GM23338 (cell line): ENCODE measurements around the gene CTTN. TPM values are rescaled to one million over a fixed set of nuclear protein-coding genes. Genes with fewer than 3 reads are reported as not detected.
"Not testable (repeated sequence)": the region's sequence is repeated elsewhere in the genome, so short reads cannot be mapped to it uniquely, and the experiment has no call there.

Experiments
- ATAC-seq: fragments of 200-7000 bp; cut with Tn5 transposase; 3 replicates; pipeline ENCODE4 v1.9.1; 2020
- DNase-seq: peaks from one replicate; pipeline ENCODE4 v3.0.0-alpha.2; 2015; ENCODE audit warnings: low spot score
- H2AFZ ChIP-seq: fragments of 200-600 bp; sonication (generic); 2 replicates; pipeline ENCODE4 v1.8.0; 2016; ENCODE audit warnings: antibody characterized with exemption, mild to moderate bottlenecking, moderate library complexity
- H3F3A ChIP-seq: fragments of 200-600 bp; sonication (generic); replicated peaks from 2 replicates; pipeline ENCODE4 v1.8.0; 2017; ENCODE audit warnings: antibody characterized with exemption, mixed run types, low read depth
- H3K27ac ChIP-seq: fragments of 200-600 bp; sonication (generic); 2 replicates; pipeline ENCODE4 v1.6.1; 2016; ENCODE audit warnings: low read depth
- H3K27me3 ChIP-seq: fragments of 200-600 bp; sonication (generic); 2 replicates; pipeline ENCODE4 v1.8.0; 2016; ENCODE audit warnings: mild to moderate bottlenecking, mixed run types, moderate library complexity; ENCODE audit not compliant: insufficient read depth
- H3K36me3 ChIP-seq: fragments of 200-600 bp; sonication (generic); 2 replicates; pipeline ENCODE4 v1.8.0; 2016; ENCODE audit warnings: mild to moderate bottlenecking; ENCODE audit not compliant: insufficient read depth
- H3K4me1 ChIP-seq: fragments of 200-600 bp; sonication (generic); 2 replicates; pipeline ENCODE4 v1.8.0; 2016; ENCODE audit warnings: mild to moderate bottlenecking, moderate library complexity; ENCODE audit not compliant: insufficient read depth
- H3K4me2 ChIP-seq: fragments of 200-600 bp; sonication (generic); 2 replicates; pipeline ENCODE4 v1.7.1; 2017; ENCODE audit warnings: mixed run types
- H3K4me3 ChIP-seq: fragments of 200-600 bp; sonication (generic); 2 replicates; pipeline ENCODE4 v1.6.1; 2016; ENCODE audit warnings: mixed run types
- H3K79me2 ChIP-seq: fragments of 200-600 bp; sonication (generic); replicated peaks from 2 replicates; pipeline ENCODE4 v1.8.0; 2017; ENCODE audit warnings: mild to moderate bottlenecking; ENCODE audit not compliant: insufficient read depth
- H3K9me2 ChIP-seq: fragments of 200-600 bp; sonication (generic); 2 replicates; pipeline ENCODE4 v1.8.0; 2017; ENCODE audit not compliant: insufficient read depth
- H4K20me1 ChIP-seq: fragments of 200-600 bp; sonication (generic); replicated peaks from 2 replicates; pipeline ENCODE4 v1.8.0; 2017; ENCODE audit warnings: mild to moderate bottlenecking; ENCODE audit not compliant: insufficient read depth
- H3K27ac Mint-ChIP-seq: 2 replicates; pipeline ENCODE4 v1.8.0; 2020; ENCODE audit warnings: inconsistent platforms, mild to moderate bottlenecking, moderate library complexity, mixed read lengths
- H3K27me3 Mint-ChIP-seq: 3 replicates; pipeline ENCODE4 v1.8.0; 2022; ENCODE audit warnings: low read depth, mild to moderate bottlenecking, moderate library complexity, mixed read lengths, inconsistent platforms; ENCODE audit not compliant: insufficient read depth, poor library complexity
- H3K36me3 Mint-ChIP-seq: 3 replicates; pipeline ENCODE4 v1.8.0; 2021; ENCODE audit warnings: low read depth, mild to moderate bottlenecking, inconsistent platforms, moderate library complexity, mixed read lengths
- H3K4me1 Mint-ChIP-seq: 3 replicates; pipeline ENCODE4 v1.8.0; 2020; ENCODE audit warnings: mild to moderate bottlenecking, inconsistent platforms, mixed read lengths
- H3K4me3 Mint-ChIP-seq: 3 replicates; pipeline ENCODE4 v1.8.0; 2021; ENCODE audit warnings: moderate library complexity, mild to moderate bottlenecking, inconsistent platforms, mixed read lengths
- H3K9me3 Mint-ChIP-seq: 3 replicates; pipeline ENCODE4 v1.8.0; 2020; ENCODE audit warnings: moderate library complexity, mild to moderate bottlenecking, inconsistent platforms, mixed read lengths
- CREB1 ChIP-seq: fragments of 250-450 bp; sonication (Bioruptor Pico); IDR thresholded peaks from 2 replicates; pipeline ENCODE4 v1.5.0; 2020; ENCODE audit warnings: low read depth, mild to moderate bottlenecking, moderate library complexity
- ETS1 ChIP-seq: IDR thresholded peaks from 2 replicates; pipeline ENCODE4 v1.6.1; 2016; ENCODE audit warnings: antibody characterized with exemption
- EZH2 ChIP-seq: fragments of 200-600 bp; sonication (generic); IDR thresholded peaks from one replicate; pipeline ENCODE4 v1.8.0; 2017; ENCODE audit warnings: antibody characterized with exemption, mild to moderate bottlenecking, low read depth; ENCODE audit not compliant: unreplicated experiment
- POLR2AphosphoS5 ChIP-seq: IDR thresholded peaks from 2 replicates; pipeline ENCODE4 v1.6.1; 2016; ENCODE audit warnings: antibody characterized with exemption, low read depth
- STAT1 ChIP-seq: IDR thresholded peaks from one replicate; pipeline ENCODE4 v1.6.1; 2016; ENCODE audit warnings: antibody characterized with exemption; ENCODE audit not compliant: unreplicated experiment
- ZNF114 ChIP-seq: fragments of 250-450 bp; sonication (Bioruptor Pico); IDR thresholded peaks from 2 replicates; pipeline ENCODE4 v1.5.0; 2020; ENCODE audit warnings: mild to moderate bottlenecking, moderate library complexity
- ZNF462 ChIP-seq: fragments of 250-450 bp; sonication (Bioruptor Pico); IDR thresholded peaks from 2 replicates; pipeline ENCODE4 v1.5.0; 2020; ENCODE audit warnings: mild to moderate bottlenecking, moderate library complexity
- polyA plus RNA-seq: library from polyadenylated mRNA; unstranded; fragments of >200 nt; fragmentation: Nextera tagmentation; extraction: Ambion mirVana; gene quantifications from 2 replicates; pipeline ENCODE4 v1.2.1, GENCODE V29; 2016
- total RNA-seq: library from RNA; depleted of rRNA; stranded (reverse); fragments of >200 nt; shearing (Covaris generic); gene quantifications from 2 replicates; pipeline ENCODE4 v1.2.3, GENCODE V29; 2014

The CTTN gene
- total and polyA plus RNA-seq, 2 experiments from 2014 or later, result 163 to 343 TPM

DNA sequence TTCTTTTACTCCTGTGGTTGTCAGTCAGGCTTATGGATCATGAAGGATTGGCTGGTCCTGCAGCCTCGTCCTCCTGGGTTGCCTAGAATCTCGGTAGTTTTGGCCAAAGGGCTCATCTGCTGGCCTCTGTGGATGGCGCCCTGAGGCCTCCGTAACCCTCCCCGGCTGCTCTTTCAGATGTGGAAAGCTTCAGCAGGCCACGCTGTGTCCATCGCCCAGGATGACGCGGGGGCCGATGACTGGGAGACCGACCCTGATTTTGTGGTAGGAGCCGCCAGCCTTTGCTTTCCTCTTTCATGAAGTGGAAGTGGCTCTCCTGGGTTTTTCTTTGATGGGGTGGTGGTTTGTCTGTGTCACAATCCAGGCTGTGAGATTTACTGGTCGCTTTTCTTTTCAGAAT, 8.8 kb downstream of the CTTN start (continued):
- TF ChIP-seq ZNF462 (CRISPR knock-in tag) (no peak), POLR2AphosphoS5 (no peak), EZH2 (no peak), ETS1 (no peak), STAT1 (no peak), ZNF114 (CRISPR knock-in tag) (no peak), CREB1 (CRISPR knock-in tag) (no peak)

DNA sequence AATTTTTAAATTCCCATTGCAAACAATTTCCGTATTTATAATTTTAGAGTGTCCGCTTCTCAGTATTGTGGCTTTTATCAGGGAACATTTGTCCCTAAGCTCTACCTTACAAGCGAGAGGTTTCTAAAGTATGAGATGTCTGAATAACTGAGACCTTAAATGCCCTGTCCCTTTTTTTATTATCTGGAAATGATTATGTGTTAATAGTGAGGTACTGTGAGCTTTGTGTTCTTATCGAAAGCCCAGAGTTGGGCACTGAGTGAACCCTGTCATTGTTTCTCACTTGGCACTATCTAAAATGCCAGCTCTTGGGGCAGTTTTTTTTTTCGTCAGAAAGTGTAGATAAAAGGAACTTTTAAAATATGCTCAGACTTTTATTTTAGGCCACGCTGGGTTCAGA, 9.5 kb downstream of the CTTN start:
- no peak overlapping the region for H3K4me2 ChIP-seq
- ATAC-seq, result no peak
- peaks cover 11% of the 10 kb centered on the region for H3F3A ChIP-seq
- no peak overlapping the region for H3K27ac Mint-ChIP-seq
- no peak for DNase-seq
- peaks cover 1% of the 10 kb centered on the region; the same call in 2 of the 3 replicates for H3K4me1 Mint-ChIP-seq
- TF ChIP-seq STAT1 (no peak), EZH2 (no peak)
- H4K20me1 ChIP-seq, result peaks cover 21% of the 10 kb centered on the region
- H3K79me2 ChIP-seq, result peaks cover 44% of the 10 kb centered on the region
- no peaks in the 10 kb centered on the region for H3K27me3 ChIP-seq
- H3K4me3 ChIP-seq, result no peak overlapping the region
- H3K9me2 ChIP-seq, result no peaks in the 10 kb centered on the region
- H3K36me3 Mint-ChIP-seq, result peaks cover 65% of the 10 kb centered on the region
- no peak overlapping the region for H2AFZ ChIP-seq
- H3K36me3 ChIP-seq, result peaks cover 61% of the 10 kb centered on the region
- H3K9me3 Mint-ChIP-seq, result no peaks in the 10 kb centered on the region
- H3K4me3 Mint-ChIP-seq, result no peak overlapping the region
- no peak overlapping the region for H3K27ac ChIP-seq
- H3K4me1 ChIP-seq, result 0 out of 2 replicates have a peak, but pooled peaks cover 1% of the 10 kb centered on the region
- peaks cover 10% of the 10 kb centered on the region for H3K27me3 Mint-ChIP-seq

DNA sequence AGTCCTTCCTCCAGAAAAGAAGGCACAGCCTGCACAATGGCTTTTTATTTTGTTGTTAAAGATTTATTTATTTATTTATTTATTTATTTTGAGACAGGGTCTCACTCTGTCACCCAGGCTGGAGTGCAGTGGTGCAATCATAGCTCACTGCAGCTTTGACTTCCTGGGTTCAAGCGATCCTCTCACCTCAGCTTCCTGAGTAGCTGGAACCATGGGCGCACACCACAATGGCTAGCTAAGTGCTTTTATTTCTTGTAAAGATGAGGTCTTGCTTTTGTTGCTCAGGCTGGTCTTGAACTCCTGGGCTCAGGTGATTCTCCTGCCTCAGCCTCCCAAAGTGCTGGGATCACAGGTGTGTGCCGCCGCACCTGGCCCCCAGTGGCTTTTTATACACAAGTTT, 10.0 kb downstream of the CTTN start:
- peaks cover 39% of the 10 kb centered on the region for H3K79me2 ChIP-seq

More for the DNA sequence above, 10.0 kb downstream of the CTTN start:
- not testable (repeated sequence) for H3K4me2 ChIP-seq, ATAC-seq, H3K27me3 ChIP-seq, H3K4me1 Mint-ChIP-seq, H3K4me3 ChIP-seq, H2AFZ ChIP-seq, H3K27ac Mint-ChIP-seq, H3K4me3 Mint-ChIP-seq, H3K4me1 ChIP-seq, H3K27ac ChIP-seq, H3K9me3 Mint-ChIP-seq, DNase-seq, H3K27me3 Mint-ChIP-seq, H3K9me2 ChIP-seq
- peaks cover 70% of the 10 kb centered on the region for H3K36me3 Mint-ChIP-seq
- peaks cover 11% of the 10 kb centered on the region for H3F3A ChIP-seq
- peaks cover 65% of the 10 kb centered on the region for H3K36me3 ChIP-seq
- peaks cover 20% of the 10 kb centered on the region for H4K20me1 ChIP-seq
